Gastroesophageal sphincter (tissue), 4 donors: ENCODE data around the gene PAPPA2. TPM values are rescaled to one million over a fixed set of nuclear protein-coding genes. Genes with fewer than 3 reads are reported as not detected.

Source experiments
- ATAC-seq: fragments of 150-250 bp; one replicate; pipeline ENCODE4 v1.9.1; 2016; ENCODE audit warnings: mild to moderate bottlenecking, moderate library complexity
- H3K27ac ChIP-seq, 4 donors: fragments of 200-600 bp; sonication (generic) in 3 of 4; 1 replicate in 3 of 4; 2 replicates in 1 of 4; pipeline ENCODE4 v1.5.1; 2016 to 2019
- H3K27me3 ChIP-seq: fragments of 200-600 bp; sonication (generic); one replicate; pipeline ENCODE4 v1.5.1; 2019
- H3K36me3 ChIP-seq, 2 donors: fragments of 200-600 bp; sonication (generic); one replicate each; pipeline ENCODE4 v1.5.1; 2019; ENCODE audit warnings: control low read depth in 1 of 2
- H3K4me1 ChIP-seq, 3 donors: fragments of 200-600 bp; sonication (generic); 1 replicate in 2 of 3; 2 replicates in 1 of 3; pipeline ENCODE4 v1.5.1; 2016 to 2019; ENCODE audit warnings: control low read depth in 2 of 3
- H3K4me3 ChIP-seq, 2 donors: fragments of 200-600 bp; sonication (generic); one replicate each; pipeline ENCODE4 v1.5.1; 2019; ENCODE audit warnings: mild to moderate bottlenecking in 1 of 2, moderate library complexity in 1 of 2
- H3K9me3 ChIP-seq, 3 donors: fragments of 200-600 bp; sonication (generic); one replicate each; pipeline ENCODE4 v1.5.1; 2017 to 2019; ENCODE audit warnings: control low read depth in 2 of 3
- EP300 ChIP-seq: sonication (generic); formaldehyde crosslinking; IDR thresholded peaks from one replicate; pipeline ENCODE4 v1.6.1; 2017; ENCODE audit warnings: antibody characterized with exemption, mild to moderate bottlenecking
- POLR2A ChIP-seq, 2 donors: fragments of 450-650 bp; IDR thresholded peaks; one replicate each; pipeline ENCODE4 v1.6.1; 2017; ENCODE audit warnings: antibody characterized with exemption in 2 of 2, mild to moderate bottlenecking in 2 of 2, moderate library complexity in 1 of 2
- POLR2AphosphoS5 ChIP-seq: sonication (generic); formaldehyde crosslinking; IDR thresholded peaks from one replicate; pipeline ENCODE4 v1.6.1; 2017; ENCODE audit warnings: antibody characterized with exemption
- WGBS, 2 donors: methylation state at CpG; one replicate each; pipeline ENCODE4 v1.1.5; 2018; ENCODE audit warnings: low coverage in 1 of 2; 5-methylcytosine and 5-hydroxymethylcytosine counted together
- total RNA-seq, 4 donors: library from RNA; depleted of rRNA; stranded (reverse); fragments of >200 nt; gene quantifications; one replicate each; pipeline ENCODE4 v1.1.0, GENCODE V29; 2016
- TF ChIP-seq, protein P1 (sequence below), 4 experiments: fragments of 200-600 bp in 2 of 4; fragments of 450-650 bp in 2 of 4; sonication (generic) in 1 of 4; IDR thresholded peaks; one replicate each; pipeline ENCODE4 v1.5.1; 2017 to 2019; ENCODE audit warnings: antibody characterized with exemption in 4 of 4, mild to moderate bottlenecking in 2 of 4, moderate library complexity in 2 of 4

The PAPPA2 gene
- total RNA-seq, 4 donors from 2014 or later = 0.10 to 0.54 (median 0.14) TPM

DNA sequence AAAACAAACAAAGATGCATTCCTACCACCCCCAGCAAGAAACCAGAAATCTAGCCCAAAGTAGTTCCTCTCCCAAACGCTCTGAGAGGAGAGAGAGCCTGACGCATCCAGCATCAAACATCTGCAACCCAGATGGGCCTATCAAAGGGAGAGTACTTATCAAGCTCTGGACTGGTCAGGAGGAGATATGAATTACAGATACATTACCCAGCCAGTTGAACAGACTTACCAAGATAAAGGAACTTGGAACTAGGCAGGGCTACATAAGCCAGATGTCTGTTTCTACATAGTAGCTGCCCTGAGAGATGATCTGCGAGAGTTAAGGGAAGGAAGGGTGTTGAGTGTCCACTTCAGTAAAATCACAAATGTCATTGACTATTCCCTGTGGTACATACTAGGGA is 138.4 kb downstream of the PAPPA2 start:
- WGBS, 2 donors = 40 to 62% methylated on average over 1 to 3 of the region's 3 CpGs

GRCh38 chr1:176602388-176603004 is 139.5 kb downstream of the PAPPA2 start:
- H3K4me3 ChIP-seq = no peak overlapping the region
- no peaks in the 10 kb centered on the region for H3K9me3 ChIP-seq
- WGBS, 2 donors = 58 to 81% methylated on average over 2 to 5 of the region's 5 CpGs
- no peaks in the 10 kb centered on the region for H3K36me3 ChIP-seq
- H3K27me3 ChIP-seq = no peaks in the 10 kb centered on the region
- TF ChIP-seq, protein P1, sequence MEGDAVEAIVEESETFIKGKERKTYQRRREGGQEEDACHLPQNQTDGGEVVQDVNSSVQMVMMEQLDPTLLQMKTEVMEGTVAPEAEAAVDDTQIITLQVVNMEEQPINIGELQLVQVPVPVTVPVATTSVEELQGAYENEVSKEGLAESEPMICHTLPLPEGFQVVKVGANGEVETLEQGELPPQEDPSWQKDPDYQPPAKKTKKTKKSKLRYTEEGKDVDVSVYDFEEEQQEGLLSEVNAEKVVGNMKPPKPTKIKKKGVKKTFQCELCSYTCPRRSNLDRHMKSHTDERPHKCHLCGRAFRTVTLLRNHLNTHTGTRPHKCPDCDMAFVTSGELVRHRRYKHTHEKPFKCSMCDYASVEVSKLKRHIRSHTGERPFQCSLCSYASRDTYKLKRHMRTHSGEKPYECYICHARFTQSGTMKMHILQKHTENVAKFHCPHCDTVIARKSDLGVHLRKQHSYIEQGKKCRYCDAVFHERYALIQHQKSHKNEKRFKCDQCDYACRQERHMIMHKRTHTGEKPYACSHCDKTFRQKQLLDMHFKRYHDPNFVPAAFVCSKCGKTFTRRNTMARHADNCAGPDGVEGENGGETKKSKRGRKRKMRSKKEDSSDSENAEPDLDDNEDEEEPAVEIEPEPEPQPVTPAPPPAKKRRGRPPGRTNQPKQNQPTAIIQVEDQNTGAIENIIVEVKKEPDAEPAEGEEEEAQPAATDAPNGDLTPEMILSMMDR (IDR thresholded peaks at IDR 0.05) = no peak
- TF ChIP-seq POLR2AphosphoS5 (no peak), POLR2A (IDR thresholded peaks at IDR 0.05) (no peak), EP300 (no peak)
- H3K27ac ChIP-seq = no peak overlapping the region
- ATAC-seq = no peak
- H3K4me1 ChIP-seq = no peaks in the 10 kb centered on the region

More for the DNA sequence above, 138.4 kb downstream of the PAPPA2 start:
- Histone ChIP-seq H3K9me3 (no peaks in the 10 kb centered on the region), H3K4me3 (no peak overlapping the region), H3K27me3 (no peaks in the 10 kb centered on the region), H3K4me1 (no peaks in the 10 kb centered on the region), H3K36me3 (no peaks in the 10 kb centered on the region), H3K27ac (no peak overlapping the region)
- TF ChIP-seq POLR2A (IDR thresholded peaks at IDR 0.05) (no peak), POLR2AphosphoS5 (no peak), EP300 (no peak)
- TF ChIP-seq, protein P1 (IDR thresholded peaks at IDR 0.05) = no peak
- no peak for ATAC-seq

- H3K36me3 ChIP-seq = no peaks in the 10 kb centered on the region
- no peak overlapping the region for H3K4me3 ChIP-seq
- TF ChIP-seq POLR2AphosphoS5 (no peak), POLR2A (IDR thresholded peaks at IDR 0.05) (no peak), EP300 (no peak)
- TF ChIP-seq, protein P1 (IDR thresholded peaks at IDR 0.05) = no peak
- H3K9me3 ChIP-seq = no peaks in the 10 kb centered on the region
- H3K27ac ChIP-seq = no peak overlapping the region
- no peaks in the 10 kb centered on the region for H3K4me1 ChIP-seq
- ATAC-seq = no peak
- no peaks in the 10 kb centered on the region for H3K27me3 ChIP-seq
- 100% methylated on average over 1 of the region's 1 CpG for WGBS, 2 donors
These were observed 140.7 kb downstream of the PAPPA2 start for GRCh38 chr1:176603696-176604095.

DNA sequence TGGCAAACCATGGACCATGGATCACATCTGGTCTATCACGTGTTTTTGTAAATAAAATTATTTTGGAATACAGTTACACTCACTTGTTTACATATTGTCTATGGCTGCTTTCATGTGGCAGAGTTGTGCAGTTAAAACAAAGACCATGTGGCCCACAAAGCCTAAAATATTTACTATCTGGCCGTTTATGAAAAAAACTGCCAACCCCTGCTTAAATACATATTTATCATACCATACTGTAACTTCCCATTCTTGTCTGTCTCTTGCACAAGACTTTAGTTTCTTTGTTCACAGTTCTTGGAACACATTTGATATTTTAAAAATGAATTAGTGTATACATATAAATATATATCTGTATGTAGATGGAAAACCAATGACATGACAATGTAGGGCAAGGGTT is 141.5 kb downstream of the PAPPA2 start:
- Histone ChIP-seq H3K27ac (no peak overlapping the region), H3K4me3 (no peak overlapping the region), H3K36me3 (no peaks in the 10 kb centered on the region), H3K27me3 (no peaks in the 10 kb centered on the region), H3K9me3 (no peaks in the 10 kb centered on the region), H3K4me1 (no peaks in the 10 kb centered on the region)
- no peak for TF ChIP-seq POLR2AphosphoS5
- no peak for TF ChIP-seq EP300
- 36 to 41% methylated on average over 2 of the region's 2 CpGs for WGBS, 2 donors
- no peak for ATAC-seq

GRCh38 chr1:176605176-176605575 is 142.2 kb downstream of the PAPPA2 start:
- Histone ChIP-seq H3K27me3 (no peaks in the 10 kb centered on the region), H3K4me3 (no peak overlapping the region), H3K27ac (no peak overlapping the region), H3K9me3 (no peaks in the 10 kb centered on the region), H3K36me3 (no peaks in the 10 kb centered on the region), H3K4me1 (no peaks in the 10 kb centered on the region)
- WGBS, 2 donors = 73 to 100% methylated on average over 1 of the region's 1 CpG
- no peak for ATAC-seq
- TF ChIP-seq, protein P1 (IDR thresholded peaks at IDR 0.05) = no peak
- TF ChIP-seq EP300 (no peak), POLR2A (IDR thresholded peaks at IDR 0.05) (no peak), POLR2AphosphoS5 (no peak)
